ENCODE measurements around the gene NEK1.

DNA sequence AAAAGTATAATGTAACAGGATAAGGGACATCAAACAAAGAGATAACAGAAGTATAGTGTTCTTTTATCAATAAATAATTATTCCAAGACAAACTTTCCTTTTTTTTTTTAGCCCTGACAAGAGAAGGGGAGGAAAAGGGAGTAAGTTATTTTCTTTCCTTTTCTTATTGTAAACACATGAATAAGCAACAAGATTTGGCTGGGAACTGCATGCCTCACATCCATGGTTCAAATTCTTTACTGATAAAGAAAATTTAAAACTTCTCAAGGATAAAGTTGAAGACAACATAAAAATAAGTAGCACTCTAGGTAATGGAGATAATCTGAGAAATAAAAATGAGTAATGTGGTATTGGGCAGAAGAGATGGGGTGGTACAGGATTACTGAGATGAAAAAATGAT lies 71.6 kb downstream of the NEK1 start:
- TF ChIP-seq BHLHE40 (IDR thresholded peaks at IDR 0.05; ENCODE audit: low read depth, low read length) (no peak), POLR2A (IDR thresholded peaks at IDR 0.05; ENCODE audit: low read depth, low read length) (no peak), MXI1 (IDR thresholded peaks at IDR 0.05; ENCODE audit: borderline replicate concordance, low read depth, low read length) (no peak), MAFK (IDR thresholded peaks at IDR 0.05; ENCODE audit: low read depth, low read length) (no peak), RFX5 (IDR thresholded peaks at IDR 0.05; ENCODE audit: low read depth, low read length) (no peak), RCOR1 (IDR thresholded peaks at IDR 0.05; ENCODE audit: insufficient replicate concordance, low read length) (no peak), CEBPB (IDR thresholded peaks at IDR 0.05; ENCODE audit: low read depth, low read length) (no peak), SMC3 (IDR thresholded peaks at IDR 0.05; ENCODE audit: low read depth, low read length) (no peak), MAZ (IDR thresholded peaks at IDR 0.05; ENCODE audit: borderline replicate concordance, low read depth, low read length) (no peak), RAD21 (IDR thresholded peaks at IDR 0.05; ENCODE audit: low read length) (no peak)
- TF ChIP-seq, protein P1, sequence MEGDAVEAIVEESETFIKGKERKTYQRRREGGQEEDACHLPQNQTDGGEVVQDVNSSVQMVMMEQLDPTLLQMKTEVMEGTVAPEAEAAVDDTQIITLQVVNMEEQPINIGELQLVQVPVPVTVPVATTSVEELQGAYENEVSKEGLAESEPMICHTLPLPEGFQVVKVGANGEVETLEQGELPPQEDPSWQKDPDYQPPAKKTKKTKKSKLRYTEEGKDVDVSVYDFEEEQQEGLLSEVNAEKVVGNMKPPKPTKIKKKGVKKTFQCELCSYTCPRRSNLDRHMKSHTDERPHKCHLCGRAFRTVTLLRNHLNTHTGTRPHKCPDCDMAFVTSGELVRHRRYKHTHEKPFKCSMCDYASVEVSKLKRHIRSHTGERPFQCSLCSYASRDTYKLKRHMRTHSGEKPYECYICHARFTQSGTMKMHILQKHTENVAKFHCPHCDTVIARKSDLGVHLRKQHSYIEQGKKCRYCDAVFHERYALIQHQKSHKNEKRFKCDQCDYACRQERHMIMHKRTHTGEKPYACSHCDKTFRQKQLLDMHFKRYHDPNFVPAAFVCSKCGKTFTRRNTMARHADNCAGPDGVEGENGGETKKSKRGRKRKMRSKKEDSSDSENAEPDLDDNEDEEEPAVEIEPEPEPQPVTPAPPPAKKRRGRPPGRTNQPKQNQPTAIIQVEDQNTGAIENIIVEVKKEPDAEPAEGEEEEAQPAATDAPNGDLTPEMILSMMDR (conservative IDR thresholded peaks at IDR 0.05; ENCODE audit: low read depth, low read length) = no peak
- TF ChIP-seq, protein P2, sequence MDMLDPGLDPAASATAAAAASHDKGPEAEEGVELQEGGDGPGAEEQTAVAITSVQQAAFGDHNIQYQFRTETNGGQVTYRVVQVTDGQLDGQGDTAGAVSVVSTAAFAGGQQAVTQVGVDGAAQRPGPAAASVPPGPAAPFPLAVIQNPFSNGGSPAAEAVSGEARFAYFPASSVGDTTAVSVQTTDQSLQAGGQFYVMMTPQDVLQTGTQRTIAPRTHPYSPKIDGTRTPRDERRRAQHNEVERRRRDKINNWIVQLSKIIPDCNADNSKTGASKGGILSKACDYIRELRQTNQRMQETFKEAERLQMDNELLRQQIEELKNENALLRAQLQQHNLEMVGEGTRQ (IDR thresholded peaks at IDR 0.05; ENCODE audit: low read depth, low read length) = no peak

Measured in IMR-90 (cell line).